OCI-LY7 (cell line): Measurements from ENCODE around the gene GRIN3B. TPM values are rescaled to one million over a fixed set of nuclear protein-coding genes. Genes with fewer than 3 reads are reported as not detected.

Source experiments
- BruUV-seq: library from RNA; stranded (reverse); fragments of 400-500 nt; replicated peaks from 2 replicates; lab custom pipeline; 2021; lab: Mats Ljungman, UMichigan
- CTCF ChIA-PET: fragments of 300-600 bp; sonication (Branson Sonifier 250); formaldehyde crosslinking; loops from one replicate; lab custom pipeline; 2022; ENCODE audit warnings: antibody characterized with exemption; ENCODE audit not compliant: unreplicated experiment; lab: Charles Lee
- POLR2A ChIA-PET: fragments of 300-600 bp; sonication (Branson Sonifier 250); formaldehyde crosslinking; loops from one replicate; lab custom pipeline; 2022; ENCODE audit warnings: antibody characterized with exemption; lab: Charles Lee
- DNase-seq: peaks from one replicate; pipeline ENCODE4 v3.0.0-alpha.2; 2015; ENCODE audit warnings: low spot score
- H2AFZ ChIP-seq: fragments of 200-600 bp; sonication (generic), shearing (Covaris generic); 2 replicates; pipeline ENCODE4 v1.6.1; 2014; ENCODE audit warnings: mild to moderate bottlenecking, antibody characterized with exemption, low read length, moderate library complexity
- H3K27ac ChIP-seq: fragments of 200-600 bp; sonication (generic); 2 replicates; pipeline ENCODE4 v1.5.1; 2014; ENCODE audit warnings: mixed run types, low read depth, mild to moderate bottlenecking, moderate library complexity, low read length, inconsistent platforms; ENCODE audit not compliant: poor library complexity, severe bottlenecking
- H3K36me3 ChIP-seq: fragments of 200-600 bp; sonication (generic); 2 replicates; pipeline ENCODE4 v1.6.1; 2014; ENCODE audit warnings: mild to moderate bottlenecking, antibody characterized with exemption, low read length, moderate library complexity, mixed read lengths; ENCODE audit not compliant: insufficient read depth
- H3K4me1 ChIP-seq: fragments of 200-600 bp; sonication (generic); 2 replicates; pipeline ENCODE4 v1.5.1; 2014; ENCODE audit warnings: mild to moderate bottlenecking, low read length; ENCODE audit not compliant: insufficient read depth, poor library complexity, severe bottlenecking
- H3K4me2 ChIP-seq: fragments of 200-600 bp; sonication (generic); 2 replicates; pipeline ENCODE4 v1.6.1; 2014; ENCODE audit warnings: mild to moderate bottlenecking, low read length
- H3K4me3 ChIP-seq: fragments of 200-600 bp; sonication (generic); 2 replicates; pipeline ENCODE4 v1.5.1; 2014; ENCODE audit warnings: mild to moderate bottlenecking, low read depth, low read length; ENCODE audit not compliant: poor library complexity, severe bottlenecking
- H3K79me2 ChIP-seq: fragments of 200-600 bp; sonication (generic); 2 replicates; pipeline ENCODE4 v1.6.1; 2016; ENCODE audit warnings: low read depth, mild to moderate bottlenecking, low read length, moderate library complexity, mixed read lengths; ENCODE audit not compliant: insufficient read depth
- H3K9me2 ChIP-seq: fragments of 200-600 bp; sonication (generic); 2 replicates; pipeline ENCODE4 v1.6.1; 2016; ENCODE audit warnings: mild to moderate bottlenecking, low read length, mixed read lengths; ENCODE audit not compliant: insufficient read depth
- H3K9me3 ChIP-seq: fragments of 200-600 bp; sonication (generic); 2 replicates; pipeline ENCODE4 v1.6.1; 2014; ENCODE audit warnings: mild to moderate bottlenecking, mixed run types, low read length, mixed read lengths
- H4K20me1 ChIP-seq: fragments of 200-600 bp; sonication (generic); 2 replicates; pipeline ENCODE4 v1.6.1; 2014; ENCODE audit warnings: mild to moderate bottlenecking, antibody characterized with exemption, low read length, moderate library complexity, mixed read lengths; ENCODE audit not compliant: insufficient read depth
- CTCF ChIP-seq: fragments of 200-600 bp; sonication (generic); conservative IDR thresholded peaks from 2 replicates; pipeline ENCODE4 v1.5.1; 2014; ENCODE audit warnings: mild to moderate bottlenecking, antibody characterized with exemption, low read length, moderate library complexity, mixed read lengths
- EZH2phosphoT487 ChIP-seq: fragments of 200-600 bp; sonication (generic); IDR thresholded peaks from 2 replicates; pipeline ENCODE4 v1.6.1; 2018; ENCODE audit warnings: low read depth, borderline replicate concordance, mild to moderate bottlenecking, mixed run types, antibody characterized with exemption, low read length, moderate library complexity, mixed read lengths
- intact Hi-C: fragments of 100-400 bp; cut with micrococcal nuclease; formaldehyde crosslinking; loops from one replicate; pipeline ENCODE4 v1.10.0; 2022; ENCODE audit not compliant: unreplicated experiment
- total RNA-seq, 2 experiments: library from RNA; depleted of rRNA in 1 of 2; stranded (reverse); fragments of >200 nt in 1 of 2; shearing (Covaris generic) in 1 of 2; gene quantifications; 2 replicates each; pipeline ENCODE4 v1.2.3, GENCODE V29; 2014 to 2022

The GRIN3B gene
- total RNA-seq, 2 experiments from 2014 or later: not detected

GRCh38 chr19:970695-971094, 29.5 kb upstream of the GRIN3B start:
- DNase-seq: no peak
- Histone ChIP-seq H3K36me3 (peaks cover 13% of the 10 kb centered on the region), H3K79me2 (no peaks in the 10 kb centered on the region), H3K4me2 (no peak overlapping the region), H3K27ac (no peak overlapping the region), H2AFZ (no peak overlapping the region), H3K9me3 (peaks cover 15% of the 10 kb centered on the region), H3K4me3 (no peak overlapping the region), H4K20me1 (no peaks in the 10 kb centered on the region), H3K9me2 (no peaks in the 10 kb centered on the region), H3K4me1 (no peaks in the 10 kb centered on the region)
- no TSS peak for BruUV-seq
- ChIA-PET POLR2A (no interaction called here), CTCF (interaction anchor here (1.0 kb wide), 1 partner anchor 14 kb away, joined by 3 read pairs; the partner anchor contains the start of gene WDR18)
- intact Hi-C loops: no loop called here
- TF ChIP-seq EZH2phosphoT487: no peak
- TF ChIP-seq CTCF: peak; percentile 86

- Histone ChIP-seq H3K79me2 (no peaks in the 10 kb centered on the region), H4K20me1 (no peaks in the 10 kb centered on the region), H3K9me2 (no peaks in the 10 kb centered on the region), H2AFZ (no peak overlapping the region), H3K4me2 (no peak overlapping the region), H3K4me3 (no peak overlapping the region), H3K36me3 (peaks cover 13% of the 10 kb centered on the region), H3K9me3 (peaks cover 11% of the 10 kb centered on the region), H3K4me1 (no peaks in the 10 kb centered on the region), H3K27ac (no peak overlapping the region)
- intact Hi-C loops: no loop called here
- CTCF ChIA-PET: no interaction called here
- no peak for DNase-seq
- POLR2A ChIA-PET: no interaction called here
- no TSS peak for BruUV-seq
- no peak for TF ChIP-seq CTCF
- TF ChIP-seq EZH2phosphoT487: no peak
Observed at GRCh38 chr19:971795-972194, 28.4 kb upstream of the GRIN3B start.

GRCh38 chr19:972281-972680, 27.9 kb upstream of the GRIN3B start:
- Histone ChIP-seq H4K20me1 (no peaks in the 10 kb centered on the region), H3K36me3 (peaks cover 13% of the 10 kb centered on the region), H3K79me2 (no peaks in the 10 kb centered on the region), H3K4me2 (no peak overlapping the region), H2AFZ (no peak overlapping the region), H3K9me2 (no peaks in the 10 kb centered on the region), H3K4me3 (no peak overlapping the region), H3K9me3 (peaks cover 11% of the 10 kb centered on the region), H3K27ac (no peak overlapping the region), H3K4me1 (no peaks in the 10 kb centered on the region)
- BruUV-seq: no TSS peak
- CTCF ChIA-PET: no interaction called here
- no peak for TF ChIP-seq CTCF
- TF ChIP-seq EZH2phosphoT487: no peak
- POLR2A ChIA-PET: no interaction called here
- DNase-seq: no peak
- intact Hi-C loops: no loop called here
